Measurements from ENCODE around the gene CBL. TPM values are rescaled to one million over a fixed set of nuclear protein-coding genes. Genes with fewer than 3 reads are reported as not detected.

CBL gene
- total and polyA plus RNA-seq, 8 donors = 2.0 to 9.8 (median 3.8) TPM

GRCh38 chr11:119330237-119330636, 124.1 kb downstream of the CBL start:
- H3K4me3 ChIP-seq = no peak overlapping the region
- no peak for TF ChIP-seq CTCF (IDR thresholded peaks at IDR 0.05)
- no peaks in the 10 kb centered on the region for H3K36me3 ChIP-seq
- H3K4me1 ChIP-seq = peaks cover 0 to 5% (median 4%) of the 10 kb centered on the region in 3 donors
- intact Hi-C loops (cut with DNase I) = no loop called here
- ATAC-seq = no peak
- H3K9me3 ChIP-seq = no peaks in the 10 kb centered on the region
- H3K27ac ChIP-seq = no peak overlapping the region
- no peak for DNase-seq
- WGBS, 2 donors = 50 to 62% methylated on average over 1 of the region's 1 CpG
- FAIRE-seq = no peak
- H3K27me3 ChIP-seq = no peaks in the 10 kb centered on the region

- FAIRE-seq (no peak), DNase-seq (no peak), ATAC-seq (no peak)
- Histone ChIP-seq H3K36me3 (no peaks in the 10 kb centered on the region), H3K27me3 (no peaks in the 10 kb centered on the region), H3K4me3 (no peak overlapping the region), H3K27ac (no peak overlapping the region), H3K4me1 (peaks cover 0 to 9% (median 8%) of the 10 kb centered on the region in 3 donors), H3K9me3 (no peaks in the 10 kb centered on the region)
- 70 to 77% methylated on average over 4 of the region's 4 CpGs for WGBS, 2 donors
- intact Hi-C loops (cut with DNase I) = no loop called here
- TF ChIP-seq CTCF (IDR thresholded peaks at IDR 0.05) = no peak
Measured at GRCh38 chr11:119332111-119332765, 126.1 kb downstream of the CBL start.

- peak within 1 kb of the TSS; percentile 68 to 90 (median 89) for H3K4me3 ChIP-seq
- peak within 1 kb of the TSS; percentile 63 to 84 (median 72) for H3K27ac ChIP-seq
- 0% methylated on average over 44 to 54 of the region's 54 CpGs for WGBS, 2 donors
- no peaks in the 10 kb centered on the region for H3K9me3 ChIP-seq
- intact Hi-C loops (cut with DNase I) = no loop called here
- ATAC-seq (peak; percentile 95 to 98 (median 96)), DNase-seq (peak; percentile 92 to 95 (median 95)), FAIRE-seq (peak; percentile 97)
- H3K4me1 ChIP-seq = peaks cover 0 to 11% (median 8%) of the 10 kb centered on the region in 3 donors
- no peaks in the 10 kb centered on the region for H3K36me3 ChIP-seq
- H3K27me3 ChIP-seq = no peaks in the 10 kb centered on the region
- no peak for TF ChIP-seq CTCF (IDR thresholded peaks at IDR 0.05)
Measured at GRCh38 chr11:119334174-119334930, 128.2 kb downstream of the CBL start, which contains the start of gene RNF26. Gene RNF26, plus strand, starts transcription at chr11:119334527. Its CDS starts 596 bp downstream, at chr11:119335123.

- TF ChIP-seq CTCF (IDR thresholded peaks at IDR 0.05) = no peak
- DNase-seq = no peak
- intact Hi-C loops (cut with DNase I) = loop anchor here in 1 of 3 donors (5.0 kb wide), 1 partner anchor 42 kb away; no protein-coding TSS in a partner anchor
- Histone ChIP-seq H3K36me3 (no peaks in the 10 kb centered on the region), H3K4me3 (peak overlapping the region; percentile 68 to 90 (median 89)), H3K27ac (no peak overlapping the region), H3K4me1 (peaks cover 0 to 16% (median 8%) of the 10 kb centered on the region in 3 donors), H3K9me3 (no peaks in the 10 kb centered on the region), H3K27me3 (no peaks in the 10 kb centered on the region)
- no peak for ATAC-seq
- FAIRE-seq = no peak
- WGBS, 2 donors = 41 to 49% methylated on average over 15 of the region's 15 CpGs
Measured at GRCh38 chr11:119335091-119335654, 129.0 kb downstream of the CBL start.

Measured in pancreas (tissue), 10 donors.